RWPE1 (cell line): Measurements from ENCODE around the gene BTBD16.
A peak's percentile ranks its signal among the peaks of the same experiment; 100 is the strongest.

Experiments
- CTCF ChIA-PET: fragments of 350-600 bp; sonication (Branson Sonifier 250); formaldehyde crosslinking; extraction: SDS; loops from one replicate; lab custom pipeline; 2021; lab: Yijun Ruan, JAX
- POLR2A ChIA-PET: fragments of 400-600 bp; formaldehyde crosslinking; extraction: SDS; loops from one replicate; lab custom pipeline; 2020; ENCODE audit warnings: antibody characterized with exemption; ENCODE audit not compliant: low non-redundant PET; lab: Yijun Ruan, JAX
- DNase-seq: peaks from one replicate; pipeline ENCODE4 v3.0.0; 2012; ENCODE audit warnings: low spot score
- H3K27ac ChIP-seq: fragments of 450-650 bp; 2 replicates; pipeline ENCODE4 v1.5.1; 2017
- TF ChIP-seq, protein P1 (sequence below): fragments of 450-650 bp; conservative IDR thresholded peaks from 2 replicates; pipeline ENCODE4 v1.5.1; 2017; ENCODE audit warnings: low read depth, mild to moderate bottlenecking

The BTBD16 gene

DNA sequence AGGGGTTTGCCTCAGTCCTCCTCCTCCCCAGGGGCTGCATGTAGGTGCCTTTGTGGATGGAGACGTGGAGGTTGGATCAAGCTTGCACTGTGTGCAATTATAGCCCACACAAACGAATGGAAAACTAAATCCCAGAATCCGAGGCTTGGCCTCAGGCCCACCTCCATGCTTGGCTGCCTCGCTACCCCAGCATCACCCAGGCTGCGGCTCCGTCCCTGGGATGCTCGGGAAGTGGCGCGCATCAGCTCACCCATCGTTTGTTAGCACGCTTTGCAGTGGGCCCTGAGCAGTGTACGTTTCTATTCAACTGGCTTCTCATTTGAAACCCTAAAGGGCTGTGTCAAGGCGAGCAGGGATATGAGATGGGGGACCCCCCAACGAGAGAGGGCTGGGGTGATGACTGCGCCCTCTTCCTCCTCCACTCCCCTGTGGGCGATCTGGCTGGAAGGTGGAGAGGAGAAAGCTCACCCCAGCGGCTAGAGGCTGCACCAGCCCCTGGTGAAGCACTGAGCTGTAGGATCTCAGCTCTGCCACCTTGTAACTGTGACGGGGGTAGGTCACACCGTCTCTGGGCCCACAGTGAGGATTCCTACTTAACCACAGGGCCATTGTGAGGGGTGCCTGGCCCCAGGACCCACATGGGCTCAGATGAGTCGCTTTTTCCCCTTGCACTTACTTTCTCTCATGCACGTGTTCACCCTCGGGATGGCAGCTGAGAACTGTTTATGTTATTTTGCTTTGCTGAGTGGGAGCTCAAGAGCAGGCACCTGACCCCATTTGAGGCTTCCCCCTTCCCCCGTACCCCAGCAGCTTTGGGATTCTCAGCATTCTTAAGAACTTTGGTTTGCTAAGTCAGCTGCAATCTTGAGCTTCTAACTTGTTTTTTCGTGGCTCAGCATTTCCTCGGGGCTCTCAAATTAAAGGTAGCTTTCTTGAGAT lies 12.7 kb upstream of the BTBD16 start:
- TF ChIP-seq, protein P1, sequence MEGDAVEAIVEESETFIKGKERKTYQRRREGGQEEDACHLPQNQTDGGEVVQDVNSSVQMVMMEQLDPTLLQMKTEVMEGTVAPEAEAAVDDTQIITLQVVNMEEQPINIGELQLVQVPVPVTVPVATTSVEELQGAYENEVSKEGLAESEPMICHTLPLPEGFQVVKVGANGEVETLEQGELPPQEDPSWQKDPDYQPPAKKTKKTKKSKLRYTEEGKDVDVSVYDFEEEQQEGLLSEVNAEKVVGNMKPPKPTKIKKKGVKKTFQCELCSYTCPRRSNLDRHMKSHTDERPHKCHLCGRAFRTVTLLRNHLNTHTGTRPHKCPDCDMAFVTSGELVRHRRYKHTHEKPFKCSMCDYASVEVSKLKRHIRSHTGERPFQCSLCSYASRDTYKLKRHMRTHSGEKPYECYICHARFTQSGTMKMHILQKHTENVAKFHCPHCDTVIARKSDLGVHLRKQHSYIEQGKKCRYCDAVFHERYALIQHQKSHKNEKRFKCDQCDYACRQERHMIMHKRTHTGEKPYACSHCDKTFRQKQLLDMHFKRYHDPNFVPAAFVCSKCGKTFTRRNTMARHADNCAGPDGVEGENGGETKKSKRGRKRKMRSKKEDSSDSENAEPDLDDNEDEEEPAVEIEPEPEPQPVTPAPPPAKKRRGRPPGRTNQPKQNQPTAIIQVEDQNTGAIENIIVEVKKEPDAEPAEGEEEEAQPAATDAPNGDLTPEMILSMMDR: no peak
- peak overlapping the region; percentile 39 for H3K27ac ChIP-seq
- DNase-seq: no peak
- ChIA-PET POLR2A (no interaction called here), CTCF (interaction anchor here (0.5 to 1.7 kb wide), 4 partner anchors 9 to 150 kb away, joined by 3 to 21 read pairs (median 4); no protein-coding TSS in a partner anchor)

DNA sequence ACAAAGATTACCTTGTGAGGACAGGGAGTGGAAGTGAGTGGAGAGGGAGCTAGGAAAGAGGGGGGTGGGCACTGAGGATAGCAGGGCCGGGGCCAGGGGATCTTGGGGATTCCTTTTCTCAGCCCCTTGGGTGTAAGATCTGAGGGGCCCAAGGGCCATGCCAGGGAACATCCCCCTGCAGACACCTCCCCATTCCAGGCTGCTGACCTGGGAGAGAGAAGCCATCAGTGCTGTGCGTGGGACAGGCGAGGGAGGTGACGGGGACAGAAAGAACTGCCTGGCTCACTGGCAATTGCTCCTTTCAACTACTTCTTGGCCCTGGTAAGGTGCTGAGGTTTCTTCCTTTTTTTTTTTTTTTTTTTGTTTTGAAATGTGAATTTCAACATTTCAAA lies 12.0 kb upstream of the BTBD16 start:
- POLR2A ChIA-PET: no interaction called here
- TF ChIP-seq, protein P1: no peak
- CTCF ChIA-PET: interaction anchor here (0.6 to 1.7 kb wide), 3 partner anchors 9 to 146 kb away, joined by 3 to 21 read pairs (median 4); no protein-coding TSS in a partner anchor
- H3K27ac ChIP-seq: peak overlapping the region; percentile 39
- no peak for DNase-seq

DNA sequence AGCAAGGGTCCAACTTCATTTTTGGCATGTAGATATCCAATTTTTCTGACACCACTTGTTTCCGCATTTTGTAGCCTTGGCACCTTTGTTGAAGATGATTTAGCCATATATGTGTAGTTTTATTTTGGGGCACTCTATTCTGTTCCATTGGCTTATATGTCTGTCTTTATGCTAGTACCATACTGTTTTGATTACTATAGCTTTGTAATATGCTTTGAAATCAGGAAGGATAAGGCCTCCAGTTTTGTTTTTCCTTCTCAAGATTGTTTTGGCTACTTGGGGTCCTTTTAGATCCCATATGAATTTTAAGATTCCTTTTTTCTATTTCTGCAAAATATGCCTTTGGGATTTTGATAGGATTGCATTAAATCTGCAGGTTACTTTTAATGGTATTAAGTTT lies 9.5 kb upstream of the BTBD16 start:
- DNase-seq: no peak
- TF ChIP-seq, protein P1: no peak
- ChIA-PET CTCF (interaction anchor here (0.6 kb wide), 1 partner anchor 130 kb away, joined by 3 read pairs; no protein-coding TSS in a partner anchor), POLR2A (no interaction called here)
- no peak overlapping the region for H3K27ac ChIP-seq

DNA sequence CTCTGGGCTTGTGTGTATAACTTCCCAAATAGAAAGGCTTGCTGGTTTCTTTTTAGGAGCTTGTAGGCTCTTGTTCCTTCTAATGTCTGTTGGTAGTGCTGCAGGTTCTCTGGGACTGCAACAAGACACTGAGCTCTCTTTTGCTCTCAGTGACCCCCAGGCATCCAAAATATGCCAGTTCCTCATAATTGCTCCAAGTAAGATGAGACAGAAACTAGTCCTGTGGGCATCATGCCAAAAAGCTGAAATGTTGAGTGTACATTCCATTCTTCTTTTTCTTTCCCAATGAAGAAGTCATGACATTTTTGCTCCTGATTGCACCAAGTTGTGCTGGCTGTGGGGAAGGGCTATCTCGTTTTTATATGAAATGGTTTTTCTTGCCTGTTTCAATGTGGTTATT lies 7.1 kb upstream of the BTBD16 start:
- ChIA-PET POLR2A (no interaction called here), CTCF (interaction anchor here (0.7 to 0.9 kb wide), 3 partner anchors 151 to 377 kb away, joined by 3 to 5 read pairs (median 4); no protein-coding TSS in a partner anchor)
- TF ChIP-seq, protein P1: no peak
- no peak overlapping the region for H3K27ac ChIP-seq
- peak; percentile 73 for DNase-seq

DNA sequence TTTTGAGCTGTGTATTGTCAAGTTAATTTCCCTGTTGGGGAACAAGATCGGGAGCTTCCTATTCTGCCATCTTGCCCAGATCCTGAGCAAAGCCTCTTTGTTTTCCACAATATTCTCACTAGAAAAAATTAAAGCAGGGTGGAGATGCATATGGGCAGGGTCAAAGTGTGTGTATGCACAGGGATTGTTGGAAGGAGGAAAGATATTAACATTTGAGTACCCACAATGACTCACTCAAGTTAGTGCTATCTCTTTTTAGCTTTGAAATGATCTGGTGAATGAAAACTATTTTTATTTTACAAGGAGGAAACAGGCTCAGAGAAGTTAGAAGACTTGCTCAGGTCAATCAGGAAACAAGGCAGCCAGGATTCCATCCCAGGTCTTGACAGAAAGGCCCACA lies 6.7 kb upstream of the BTBD16 start:
- peak overlapping the region; percentile 39; the same call in 1 of the 2 replicates for H3K27ac ChIP-seq
- ChIA-PET POLR2A (no interaction called here), CTCF (no interaction called here)
- no peak for DNase-seq
- TF ChIP-seq, protein P1: no peak

DNA sequence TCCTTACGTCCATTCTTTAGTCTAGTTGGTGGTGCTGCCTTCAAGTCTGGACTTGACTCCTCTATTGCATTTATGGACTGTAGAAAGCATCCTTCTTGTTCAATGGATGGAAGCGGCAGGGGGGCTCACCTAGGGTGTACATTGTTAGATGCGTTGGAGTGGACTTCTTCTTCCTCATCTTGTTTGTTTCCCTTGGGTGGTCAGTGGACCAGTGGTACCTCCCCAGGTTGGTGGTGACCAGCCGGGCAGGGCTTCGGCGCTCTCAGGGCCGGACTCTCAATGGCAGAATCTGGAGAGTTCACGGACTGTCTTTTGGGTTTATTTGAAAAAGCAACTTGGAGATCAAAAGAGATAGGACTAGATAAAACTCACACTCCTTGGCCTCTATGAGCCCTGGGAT lies 6.2 kb upstream of the BTBD16 start:
- TF ChIP-seq, protein P1: no peak
- DNase-seq: no peak
- ChIA-PET CTCF (no interaction called here), POLR2A (no interaction called here)
- H3K27ac ChIP-seq: peak overlapping the region; percentile 39; the same call in 1 of the 2 replicates
